H1 (cell line): Measurements from ENCODE around the gene ACKR3.

Experiments
- CHD2 ChIP-seq: IDR thresholded peaks from 2 replicates; pipeline ENCODE4 v1.6.1; 2012; ENCODE audit warnings: low read length, improper control_type of control experiment
- EP300 ChIP-seq, 2 experiments: IDR thresholded peaks; 1 replicate in 1 of 2; 2 replicates in 1 of 2; pipeline ENCODE4 v1.6.1; 2011 to 2012; ENCODE audit warnings: low read depth in 2 of 2, low read length in 2 of 2, mild to moderate bottlenecking in 2 of 2, borderline replicate concordance in 1 of 2, inconsistent platforms in 1 of 2, moderate library complexity in 1 of 2
- TF ChIP-seq, protein P1 (sequence below), 3 experiments: IDR thresholded peaks; 1 replicate in 2 of 3; 2 replicates in 1 of 3; pipeline versions ENCODE4 v1.5.1 to v1.6.1; 2011; ENCODE audit warnings: low read length in 3 of 3, mild to moderate bottlenecking in 3 of 3, inconsistent platforms in 2 of 3, low read depth in 1 of 3, moderate library complexity in 1 of 3; ENCODE audit not compliant: insufficient read depth in 1 of 3; ENCODE audit errors: control extremely low read depth in 1 of 3

- TF ChIP-seq, protein P1, sequence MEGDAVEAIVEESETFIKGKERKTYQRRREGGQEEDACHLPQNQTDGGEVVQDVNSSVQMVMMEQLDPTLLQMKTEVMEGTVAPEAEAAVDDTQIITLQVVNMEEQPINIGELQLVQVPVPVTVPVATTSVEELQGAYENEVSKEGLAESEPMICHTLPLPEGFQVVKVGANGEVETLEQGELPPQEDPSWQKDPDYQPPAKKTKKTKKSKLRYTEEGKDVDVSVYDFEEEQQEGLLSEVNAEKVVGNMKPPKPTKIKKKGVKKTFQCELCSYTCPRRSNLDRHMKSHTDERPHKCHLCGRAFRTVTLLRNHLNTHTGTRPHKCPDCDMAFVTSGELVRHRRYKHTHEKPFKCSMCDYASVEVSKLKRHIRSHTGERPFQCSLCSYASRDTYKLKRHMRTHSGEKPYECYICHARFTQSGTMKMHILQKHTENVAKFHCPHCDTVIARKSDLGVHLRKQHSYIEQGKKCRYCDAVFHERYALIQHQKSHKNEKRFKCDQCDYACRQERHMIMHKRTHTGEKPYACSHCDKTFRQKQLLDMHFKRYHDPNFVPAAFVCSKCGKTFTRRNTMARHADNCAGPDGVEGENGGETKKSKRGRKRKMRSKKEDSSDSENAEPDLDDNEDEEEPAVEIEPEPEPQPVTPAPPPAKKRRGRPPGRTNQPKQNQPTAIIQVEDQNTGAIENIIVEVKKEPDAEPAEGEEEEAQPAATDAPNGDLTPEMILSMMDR (IDR thresholded peaks at IDR 0.05; ENCODE audit: control extremely low read depth in 1 of 3, insufficient read depth in 1 of 3, low read depth in 1 of 3, low read length in 3 of 3) = no peak
- TF ChIP-seq EP300 (IDR thresholded peaks at IDR 0.05; ENCODE audit: borderline replicate concordance in 1 of 2, low read depth in 2 of 2, low read length in 2 of 2) (no peak), CHD2 (no peak)
Measured at GRCh38 chr2:236574000-236574399, 4.4 kb downstream of the ACKR3 start.
